Measurements from ENCODE around the gene UNC45A.
A peak's percentile ranks its signal among the peaks of the same experiment; 100 is the strongest.

The UNC45A gene

GRCh38 chr15:90946941-90947576, 12.0 kb downstream of the UNC45A start:
- DNase-seq: no peak

- no peak for DNase-seq
These were observed 12.7 kb downstream of the UNC45A start for GRCh38 chr15:90947577-90948357.

GRCh38 chr15:90948506-90948905, 13.4 kb downstream of the UNC45A start:
- no peak for DNase-seq

DNA sequence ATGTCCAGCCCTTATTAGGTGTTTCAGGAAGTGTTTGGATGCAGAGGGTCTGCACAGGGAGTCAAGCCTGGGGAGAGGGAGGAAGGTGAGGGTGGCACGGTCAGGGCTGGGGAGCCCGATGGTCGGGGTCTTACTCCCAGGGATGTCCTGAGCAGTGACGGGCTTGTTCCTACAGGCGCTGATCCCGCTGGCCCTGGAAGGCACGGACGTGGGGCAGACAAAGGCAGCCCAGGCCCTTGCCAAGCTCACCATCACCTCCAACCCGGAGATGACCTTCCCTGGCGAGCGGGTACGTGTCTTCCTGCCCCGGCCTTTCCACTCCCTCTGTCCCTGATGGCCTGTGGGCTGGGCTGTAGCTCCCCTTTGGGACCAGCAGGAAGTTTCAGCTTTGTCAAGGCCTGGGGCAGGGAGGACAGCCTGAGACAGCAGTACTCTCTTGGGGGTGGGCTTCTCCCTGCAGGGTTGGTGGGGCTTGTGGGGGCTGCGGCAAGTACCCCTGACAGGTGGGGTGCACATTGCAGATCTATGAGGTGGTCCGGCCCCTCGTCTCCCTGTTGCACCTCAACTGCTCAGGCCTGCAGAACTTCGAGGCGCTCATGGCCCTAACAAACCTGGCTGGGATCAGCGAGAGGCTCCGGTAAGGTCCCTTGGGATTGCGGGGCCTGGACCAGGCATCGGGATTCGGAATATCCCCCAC, 15.0 kb downstream of the UNC45A start:
- no peak for DNase-seq

DNA sequence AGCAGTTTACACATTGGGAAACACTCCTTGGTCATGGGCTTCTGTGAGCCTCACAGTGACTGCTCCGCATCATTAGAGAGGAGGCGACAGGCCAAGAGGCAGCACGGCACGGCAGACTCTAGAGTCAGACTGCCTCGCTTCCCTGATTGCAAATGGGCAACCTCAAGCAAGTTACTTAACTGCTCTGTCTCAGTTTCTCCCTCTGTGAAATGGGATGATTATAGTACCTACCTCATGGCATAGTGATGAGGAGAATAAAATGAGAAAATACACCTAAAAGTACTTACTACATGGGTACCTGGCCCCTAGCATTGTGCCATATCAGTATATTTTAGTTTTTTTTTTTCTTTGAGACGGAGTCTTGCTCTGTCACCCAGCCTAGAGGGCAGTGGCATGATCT, 15.6 kb downstream of the UNC45A start:
- no peak for DNase-seq

- no peak for DNase-seq
These were observed 18.0 kb downstream of the UNC45A start for GRCh38 chr15:90952901-90953677.

DNA sequence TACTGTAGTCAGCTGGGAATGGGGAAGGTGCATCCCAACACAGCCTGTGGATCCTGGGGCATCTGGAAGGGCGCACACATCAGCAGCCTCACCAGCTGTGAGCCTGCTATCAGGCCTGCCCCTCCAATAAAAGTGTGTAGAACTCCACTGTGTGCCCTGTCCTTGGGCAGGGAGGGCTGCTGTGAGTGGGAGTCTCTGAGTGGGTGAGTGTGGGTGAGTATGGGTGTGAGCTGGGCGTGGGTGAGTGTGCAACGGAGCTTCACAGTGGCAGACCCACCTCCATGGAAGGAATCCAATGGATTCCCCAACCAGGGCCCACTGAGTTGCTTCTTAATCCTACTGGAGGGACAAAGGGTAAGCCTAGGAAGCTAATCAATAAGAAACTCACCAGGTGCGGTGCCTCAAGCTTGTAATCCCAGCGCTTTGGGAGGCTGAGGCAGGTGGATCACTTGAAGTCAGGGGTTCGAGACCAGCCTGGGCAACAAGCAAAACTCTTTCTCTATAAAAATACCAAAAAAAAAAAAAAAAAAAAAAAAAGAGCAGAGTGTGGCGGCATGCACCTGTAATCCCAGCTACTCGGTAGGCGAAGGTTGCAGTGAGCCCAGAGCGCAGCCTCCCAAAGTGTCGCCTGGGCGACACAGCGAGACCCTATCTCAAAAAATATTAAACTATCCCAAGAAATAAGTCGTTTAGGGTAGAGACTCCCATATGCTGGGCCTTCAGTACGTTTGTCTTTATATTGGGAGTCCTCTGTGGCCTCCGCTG, 19.0 kb downstream of the UNC45A start:
- no peak for DNase-seq

DNA sequence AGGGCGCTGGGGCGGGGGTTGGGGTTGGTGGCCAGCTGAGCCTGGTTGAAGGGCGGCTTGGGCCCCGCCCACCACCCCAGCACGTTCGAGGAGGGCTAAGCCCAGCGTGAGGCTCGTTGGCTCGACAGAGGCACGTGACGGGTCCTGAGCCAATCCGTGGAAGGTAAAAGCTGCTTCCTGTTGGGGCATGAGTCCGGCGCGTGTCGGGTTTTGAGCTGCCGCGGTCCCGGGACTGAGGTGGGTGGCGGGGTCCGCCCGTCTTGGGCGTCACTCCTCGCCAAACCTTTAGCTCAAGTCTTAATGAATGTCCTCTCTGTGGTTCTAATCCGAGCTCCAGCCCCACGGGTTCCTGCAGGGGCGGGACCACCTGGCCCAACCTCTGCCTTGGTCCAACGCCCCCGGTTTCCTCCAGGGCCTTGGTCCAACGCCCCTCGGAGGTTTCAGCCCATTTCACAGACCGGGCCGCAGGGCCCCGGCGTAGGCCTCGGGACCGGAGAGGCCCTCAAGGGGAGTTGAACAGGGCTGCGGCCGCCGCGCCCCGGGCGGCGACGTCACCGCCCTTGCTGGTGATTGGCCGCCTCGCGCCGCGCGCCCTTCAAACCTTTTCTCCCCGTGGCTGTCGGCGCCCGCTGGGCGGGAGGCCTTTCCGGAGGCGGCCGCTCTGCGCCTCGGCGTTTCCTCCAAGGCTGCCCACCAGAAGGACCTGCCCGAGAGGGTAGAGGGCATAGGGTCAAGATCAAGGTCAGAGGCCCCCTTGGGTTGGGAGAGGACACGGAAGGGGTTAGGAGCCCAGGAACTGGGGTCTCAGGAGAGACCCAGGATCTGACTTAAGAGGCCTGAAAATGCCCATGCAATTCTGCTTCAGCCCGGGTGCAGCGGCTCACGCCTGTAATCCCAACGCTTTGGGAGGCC, 19.9 kb downstream of the UNC45A start, which contains the start of gene RCCD1:
Gene RCCD1, plus strand, starts transcription at position 173 of the 912 bp plus-strand sequence. CDS start 1,851 bp downstream, outside the sequence.
- peak; percentile 99 for DNase-seq

GRCh38 chr15:90955624-90956273, 20.7 kb downstream of the UNC45A start:
- DNase-seq: peak; percentile 84

GRCh38 chr15:90956274-90957030, 21.4 kb downstream of the UNC45A start:
- DNase-seq: peak; percentile 34

GRCh38 chr15:90957031-90957790, 22.1 kb downstream of the UNC45A start:
- no peak for DNase-seq

GRCh38 chr15:90957791-90958190, 22.7 kb downstream of the UNC45A start:
- DNase-seq: no peak

DNA sequence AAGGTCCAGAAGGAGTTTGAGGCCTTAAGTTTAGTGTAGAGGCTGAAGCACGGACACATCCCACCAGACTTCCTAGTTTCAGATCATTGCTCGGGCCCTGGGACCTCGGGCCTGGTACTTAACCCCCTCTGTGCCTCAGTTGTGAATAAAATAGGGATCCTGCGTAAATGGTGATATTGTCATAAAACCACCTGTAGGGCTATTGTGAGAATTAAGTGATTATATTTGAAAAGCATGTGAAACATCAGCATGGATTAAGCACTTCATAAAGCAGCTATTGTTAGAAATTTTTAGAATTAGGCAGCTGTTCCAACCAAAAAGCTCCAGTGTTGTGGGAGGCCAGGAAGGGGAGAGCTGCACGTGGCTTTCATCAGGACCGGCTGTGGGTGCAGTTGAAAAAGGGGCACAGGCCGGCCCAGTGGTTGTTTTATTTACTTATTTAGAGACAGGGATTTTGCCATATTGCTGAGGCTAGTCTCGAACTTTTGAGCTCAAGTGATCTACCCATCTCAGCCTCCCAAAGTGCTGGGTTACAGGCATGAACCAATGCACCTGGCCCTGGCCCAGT, 24.0 kb downstream of the UNC45A start:
- no peak for DNase-seq

GRCh38 chr15:90959894-90960293, 24.8 kb downstream of the UNC45A start:
- DNase-seq: no peak

DNA sequence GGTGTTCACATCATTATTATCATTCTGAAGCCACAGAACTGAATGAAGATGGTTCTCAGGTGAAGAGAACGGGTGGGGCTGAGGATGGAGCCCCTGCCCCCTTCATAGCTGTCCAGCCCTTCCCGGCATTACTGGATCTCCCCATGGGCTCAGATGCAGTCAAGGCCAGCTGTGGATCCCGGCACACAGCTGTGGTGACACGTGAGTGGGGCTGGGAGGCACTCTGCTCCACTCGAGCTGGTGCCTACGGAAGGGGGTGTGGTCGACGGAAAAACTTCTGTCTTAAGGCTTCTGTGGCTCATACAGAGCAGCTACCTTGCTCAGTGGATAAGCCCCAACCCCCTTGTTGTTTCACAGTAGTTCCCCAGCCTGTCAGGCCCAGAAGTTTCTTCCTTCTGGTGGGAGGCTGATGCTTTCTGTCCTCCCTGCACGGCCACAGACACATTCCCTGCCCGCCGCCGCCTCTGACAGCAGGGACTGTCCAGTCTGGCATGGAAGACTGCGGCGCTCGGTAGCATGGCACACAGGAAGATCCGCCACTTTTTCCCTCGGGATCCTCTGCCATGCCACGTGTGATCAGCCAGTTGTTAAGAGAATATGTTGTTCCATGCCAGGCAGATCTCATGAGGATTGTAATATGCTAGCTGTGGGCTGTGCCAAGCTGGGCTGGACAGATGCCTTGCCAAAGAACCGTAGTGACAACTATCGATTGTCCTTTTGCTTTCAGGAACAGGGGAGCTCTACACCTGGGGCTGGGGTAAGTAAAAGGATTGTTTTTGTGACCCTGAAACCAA, 25.4 kb downstream of the UNC45A start:
- no peak for DNase-seq

DNA sequence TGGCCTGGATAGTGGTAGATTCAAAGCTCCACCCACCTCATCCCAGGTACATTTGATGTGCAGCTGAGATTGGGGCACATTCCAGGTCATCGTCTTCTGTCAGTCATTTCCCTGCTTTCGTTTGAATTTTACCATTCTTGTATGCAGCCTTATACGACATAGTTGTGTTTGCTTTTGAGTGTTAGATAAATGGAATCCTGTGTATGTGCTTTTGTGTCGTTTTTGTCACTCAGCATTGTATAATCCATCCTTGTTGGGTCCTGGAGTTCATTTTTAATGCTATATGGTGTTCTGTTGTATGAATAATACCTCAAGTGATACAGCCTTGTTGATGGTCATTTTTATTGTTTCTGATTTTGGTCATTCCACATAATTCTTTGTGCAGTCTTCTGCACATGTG, 26.9 kb downstream of the UNC45A start:
- DNase-seq: no peak

DNA sequence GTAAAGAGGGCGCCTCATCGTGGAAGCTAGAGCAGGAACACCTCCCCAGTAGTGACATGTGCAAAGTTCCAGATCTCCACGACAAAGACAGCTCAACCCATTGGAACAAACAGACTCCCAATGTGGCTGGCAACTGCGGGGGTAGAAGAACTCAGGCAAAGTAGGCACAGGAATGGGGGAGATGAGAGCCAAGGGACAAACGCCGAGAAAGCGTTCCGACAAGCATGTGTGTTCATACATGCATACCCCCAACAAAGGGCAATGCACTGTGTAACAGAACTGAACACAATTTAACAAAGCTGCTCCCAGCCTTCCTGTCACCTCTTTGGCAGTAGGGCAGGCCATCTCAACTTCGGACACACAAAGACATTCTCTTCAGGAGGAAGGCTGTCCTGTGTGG, 31.2 kb downstream of the UNC45A start:
- DNase-seq: no peak

GRCh38 chr15:90967206-90967605, 32.1 kb downstream of the UNC45A start:
- DNase-seq: no peak
